SU-DHL-6 (cell line): ENCODE results near the gene PODXL2.

Experiments used
- CTCF ChIP-seq: fragments of 200-600 bp; sonication (generic); IDR thresholded peaks from one replicate; pipeline ENCODE4 v1.5.1; 2017; ENCODE audit warnings: antibody characterized with exemption, mild to moderate bottlenecking, low read length, moderate library complexity; ENCODE audit not compliant: insufficient read depth, poor library complexity, severe bottlenecking
- EZH2phosphoT487 ChIP-seq: fragments of 200-600 bp; sonication (generic), shearing (Covaris generic); conservative IDR thresholded peaks from 2 replicates; pipeline ENCODE4 v1.6.1; 2018; ENCODE audit warnings: mild to moderate bottlenecking, antibody characterized with exemption, low read length, moderate library complexity, mixed read lengths

- no peak for TF ChIP-seq CTCF
- TF ChIP-seq EZH2phosphoT487 = no peak
Measured at GRCh38 chr3:127671523-127672428, 42.8 kb downstream of the PODXL2 start.
